HepG2 (cell line): ENCODE results near the gene ADAMTS2. TPM values are rescaled to one million over a fixed set of nuclear protein-coding genes. Genes with fewer than 3 reads are reported as not detected.

Experiments
- ATAC-seq: fragments of 200-7000 bp; cut with Tn5 transposase; 3 replicates; pipeline ENCODE4 v1.9.1; 2020; ENCODE audit warnings: mild to moderate bottlenecking, moderate library complexity
- BruUV-seq: library from RNA; stranded (reverse); fragments of 400-500 nt; replicated peaks from 2 replicates; lab custom pipeline; 2021; lab: Mats Ljungman, UMichigan
- CTCF ChIA-PET: fragments of 300-600 bp; formaldehyde crosslinking; extraction: SDS; loops from one replicate; lab custom pipeline; 2021; ENCODE audit warnings: low total read pairs, inconsistent platforms, low intra/inter-chr PET ratio; lab: Yijun Ruan, JAX
- POLR2A ChIA-PET: fragments of 350-600 bp; sonication (Branson Sonifier 250); formaldehyde crosslinking; loops from one replicate; lab custom pipeline; 2020; ENCODE audit warnings: antibody characterized with exemption, inconsistent platforms; lab: Yijun Ruan, JAX
- DNase-seq: peaks from one replicate; pipeline ENCODE4 v3.0.0-alpha.2; 2015; ENCODE audit warnings: low spot score
- FAIRE-seq: peaks from 3 replicates; lab custom pipeline; 2011; peaks lifted over from hg19 to GRCh38; lab: Jason Lieb, UNC
- H2AFZ ChIP-seq: one replicate; pipeline ENCODE4 v1.6.1; 2011; ENCODE audit warnings: low read length, inconsistent platforms
- H3K27ac ChIP-seq: fragments of 300-600 bp; 3 replicates; pipeline ENCODE4 v1.8.0; 2011; ENCODE audit warnings: mixed run types, mild to moderate bottlenecking, mixed read lengths, low read length, inconsistent platforms; ENCODE audit not compliant: insufficient read depth; ENCODE audit errors: extremely low read length
- H3K27me3 ChIP-seq, 2 experiments: fragments of 200-600 bp in 1 of 2; 2 replicates in 1 of 2; 3 replicates in 1 of 2; pipeline versions ENCODE4 v1.6.0 to v1.8.0; 2011; ENCODE audit warnings: low read length in 2 of 2, mild to moderate bottlenecking in 2 of 2, moderate library complexity in 2 of 2, inconsistent platforms in 1 of 2; ENCODE audit not compliant: insufficient read depth in 2 of 2, control insufficient read depth in 1 of 2
- H3K36me3 ChIP-seq, 2 experiments: fragments of 200-600 bp in 1 of 2; replicated peaks in 1 of 2; 2 replicates in 1 of 2; 3 replicates in 1 of 2; pipeline versions ENCODE4 v1.5.1 to v1.8.0; 2011; ENCODE audit warnings: low read length in 2 of 2, inconsistent platforms in 1 of 2; ENCODE audit not compliant: insufficient read depth in 2 of 2, control insufficient read depth in 1 of 2
- H3K4me1 ChIP-seq: 2 replicates; pipeline ENCODE4 v1.5.1; 2012; ENCODE audit warnings: low read length, inconsistent platforms; ENCODE audit not compliant: insufficient read depth
- H3K4me2 ChIP-seq: 2 replicates; pipeline ENCODE4 v1.6.0; 2011; ENCODE audit warnings: low read depth, low read length, inconsistent platforms
- H3K4me3 ChIP-seq, 3 experiments: fragments of 200-600 bp in 1 of 3; sonication (generic), shearing (Covaris generic) in 1 of 3; replicated peaks in 1 of 3; 2 replicates each; pipeline ENCODE4 v1.5.1; 2011 to 2016; ENCODE audit warnings: low read length in 3 of 3, inconsistent platforms in 2 of 3, low read depth in 2 of 3, mild to moderate bottlenecking in 2 of 3, control low read depth in 1 of 3, mixed read lengths in 1 of 3; ENCODE audit not compliant: insufficient read depth in 1 of 3
- H3K79me2 ChIP-seq: one replicate; pipeline ENCODE4 v1.6.1; 2011; ENCODE audit warnings: low read length, inconsistent platforms; ENCODE audit not compliant: insufficient read depth
- H3K9ac ChIP-seq: 2 replicates; pipeline ENCODE4 v1.6.0; 2011; ENCODE audit warnings: mild to moderate bottlenecking, low read depth, low read length, inconsistent platforms; ENCODE audit not compliant: insufficient read depth
- H3K9me3 ChIP-seq: 2 replicates; pipeline ENCODE4 v1.5.1; 2012; ENCODE audit warnings: mild to moderate bottlenecking, low read length
- H4K20me1 ChIP-seq: 2 replicates; pipeline ENCODE4 v1.6.0; 2011; ENCODE audit warnings: inconsistent platforms, mild to moderate bottlenecking, low read length, moderate library complexity; ENCODE audit not compliant: insufficient read depth
- ELF4 ChIP-seq: sonication (generic); formaldehyde crosslinking; IDR thresholded peaks from 2 replicates; pipeline ENCODE4 v1.5.0; 2020; ENCODE audit warnings: missing genetic modification reagents, mild to moderate bottlenecking, moderate library complexity, borderline replicate concordance
- EP300 ChIP-seq, 3 experiments: sonication (generic) in 1 of 3; formaldehyde crosslinking in 1 of 3; IDR thresholded peaks; 2 replicates each; pipeline versions ENCODE4 v1.5.1 to v1.6.1; 2011 to 2020; ENCODE audit warnings: low read depth in 2 of 3, low read length in 2 of 3, borderline replicate concordance in 1 of 3, improper control_type of control experiment in 1 of 3, mild to moderate bottlenecking in 1 of 3, missing genetic modification reagents in 1 of 3, moderate library complexity in 1 of 3
- ZNF260 ChIP-seq: sonication (generic); formaldehyde crosslinking; IDR thresholded peaks from 2 replicates; pipeline ENCODE4 v1.4.0; 2020; ENCODE audit warnings: missing genetic modification reagents, low read depth, mild to moderate bottlenecking, borderline replicate concordance
- ZNF614 ChIP-seq: IDR thresholded peaks from 2 replicates; pipeline ENCODE4 v1.6.1; 2018; ENCODE audit warnings: missing biosample characterization, missing genetic modification reagents, inconsistent platforms, borderline replicate concordance
- ZNF788 ChIP-seq: sonication (generic); formaldehyde crosslinking; IDR thresholded peaks from 2 replicates; pipeline ENCODE4 v1.5.0; 2020; ENCODE audit warnings: mild to moderate bottlenecking, missing genetic modification reagents, borderline replicate concordance
- ZSCAN12 ChIP-seq: sonication (generic); formaldehyde crosslinking; IDR thresholded peaks from 2 replicates; pipeline ENCODE4 v1.9.0; 2021; ENCODE audit warnings: mild to moderate bottlenecking, missing genetic modification reagents
- WGBS: methylation state at CpG from one replicate; pipeline ENCODE4 v1.1.6; 2017; ENCODE audit warnings: low lambda C conversion rate; 5-methylcytosine and 5-hydroxymethylcytosine counted together
- in situ Hi-C: cut with HindIII; loops from 2 replicates; pipeline ENCODE4 v1.10.0; 2017; ENCODE audit warnings: low pct_unique_long_range_greater_than_20kb; ENCODE audit not compliant: extremely low pct_ligation_motif_present
- intact Hi-C: fragments of 100-400 bp; cut with micrococcal nuclease; formaldehyde crosslinking; loops from one replicate; pipeline ENCODE4 v1.10.0; 2022; ENCODE audit not compliant: unreplicated experiment
- polyA plus RNA-seq, 8 experiments: library from polyadenylated mRNA; depleted of rRNA in 3 of 8; stranded (reverse) in 7 of 8; unstranded in 1 of 8; fragments of >200 nt; fragmentation: Illumina TruSeq in 4 of 8; extraction: Trizol in 4 of 8; gene quantifications; 2 replicates each; pipeline versions ENCODE4 v1.2.1 to v1.2.3, GENCODE V29; 2011 to 2016; ENCODE audit warnings: low read depth in 4 of 8, missing spikeins in 1 of 8, mixed read lengths in 1 of 8; ENCODE audit not compliant: insufficient read depth in 1 of 8
- total RNA-seq, 5 experiments: library from RNA; depleted of rRNA; stranded (reverse); fragments of >200 nt; fragmentation: Illumina TruSeq; extraction: Trizol; gene quantifications; 2 replicates each; pipeline ENCODE4 v1.2.3, GENCODE V29; 2016; ENCODE audit warnings: low read depth in 1 of 5

Gene ADAMTS2
- total and polyA plus RNA-seq, 2 of the 13 experiments (the other 11 are each of a cell fraction or from before 2014, with no cell fraction given): 0.24 to 3.5 TPM

DNA sequence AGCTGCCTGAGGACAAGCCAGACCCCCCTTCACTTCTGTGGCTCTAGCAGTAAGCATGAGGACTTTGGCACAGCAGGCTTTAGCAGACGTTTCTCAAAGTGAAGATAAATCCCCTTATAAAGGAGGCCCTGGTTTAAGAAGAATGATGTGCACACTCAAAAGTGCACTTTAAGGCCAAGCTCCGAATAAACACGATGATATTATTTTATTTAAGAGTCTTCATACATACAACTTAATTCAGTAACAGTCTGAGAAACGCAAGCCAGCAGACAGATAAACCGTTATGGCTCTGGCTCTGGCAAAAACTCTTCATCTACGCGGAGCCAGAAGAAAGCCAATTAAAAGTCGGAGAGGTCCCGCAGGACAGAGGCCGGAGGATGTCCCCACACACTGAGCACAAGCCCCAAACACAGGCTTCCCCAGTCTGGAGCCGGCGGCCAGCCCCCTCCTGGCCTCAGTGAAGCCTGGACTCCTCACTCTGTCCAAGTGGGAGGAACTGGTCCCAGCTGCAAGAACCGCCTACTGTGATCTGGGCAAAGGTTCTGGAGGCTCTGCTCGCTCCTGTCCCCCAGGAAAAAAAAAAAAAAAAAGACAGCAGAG, 44.6 kb downstream of the ADAMTS2 start:
- in situ Hi-C loops (no loop called here), intact Hi-C loops (no loop called here)
- Histone ChIP-seq H2AFZ (no peak overlapping the region), H3K27me3 (peaks cover 0 to 31% of the 10 kb centered on the region in 2 experiments; a peak in 3 of 5 replicates), H3K36me3 (no peaks in the 10 kb centered on the region; a peak in 1 of 5 replicates), H3K27ac (no peak overlapping the region), H4K20me1 (no peaks in the 10 kb centered on the region), H3K4me1 (no peaks in the 10 kb centered on the region), H3K79me2 (no peaks in the 10 kb centered on the region), H3K9me3 (peaks cover 8% of the 10 kb centered on the region; the same call in 1 of the 2 replicates), H3K4me3 (no peak overlapping the region), H3K9ac (no peak overlapping the region), H3K4me2 (no peak overlapping the region)
- FAIRE-seq: no peak
- no TSS peak for BruUV-seq
- no peak for TF ChIP-seq EP300 (IDR thresholded peaks at IDR 0.05; ENCODE audit: low read depth in 2 of 2, low read length in 2 of 2)
- TF ChIP-seq EP300 (CRISPR knock-in tag; IDR thresholded peaks at IDR 0.05; ENCODE audit: borderline replicate concordance): no peak
- no peak for TF ChIP-seq ZSCAN12
- TF ChIP-seq ZNF614 (CRISPR knock-in tag): no peak
- TF ChIP-seq ZNF260: no peak
- no peak for TF ChIP-seq ELF4 (CRISPR knock-in tag)
- no peak for TF ChIP-seq ZNF788 (CRISPR knock-in tag)
- POLR2A ChIA-PET: no interaction called here
- WGBS: 22% methylated on average over 14 of the region's 14 CpGs
- CTCF ChIA-PET: no interaction called here
- ATAC-seq: no peak
- DNase-seq: no peak
